Measurements from ENCODE around the gene CCNF.

Gene CCNF

DNA sequence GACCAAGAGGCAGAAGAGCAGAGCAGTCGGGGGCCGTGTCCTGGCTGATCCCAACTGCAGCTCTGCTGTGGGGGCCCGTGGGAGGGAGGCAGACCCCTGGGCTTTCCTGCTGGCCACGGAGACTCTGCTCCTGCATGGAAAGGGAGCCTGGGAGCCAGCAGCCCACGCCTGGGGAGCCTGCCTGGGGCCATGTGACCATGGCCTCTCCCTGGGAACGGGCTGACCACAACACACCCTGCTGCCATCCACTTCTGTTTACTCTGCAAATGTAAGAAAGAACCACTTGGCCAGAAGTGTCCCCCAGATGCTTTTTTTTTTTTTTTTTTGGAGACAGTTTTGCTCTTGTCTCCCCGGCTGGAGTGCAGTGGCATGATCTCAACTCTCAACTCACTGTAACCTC, 28.7 kb downstream of the CCNF start:
- no peak for DNase-seq

- DNase-seq = peak; percentile 69
Measured at GRCh38 chr16:2458887-2459646, 29.8 kb downstream of the CCNF start.

- peak; percentile 99 for DNase-seq
Measured at GRCh38 chr16:2459647-2460390, 30.6 kb downstream of the CCNF start, which contains the start of gene TEDC2. Gene TEDC2, plus strand, starts transcription at chr16:2460109. Its CDS starts 36 bp downstream, at chr16:2460145.

- no peak for DNase-seq
Measured at GRCh38 chr16:2460391-2460713, 31.1 kb downstream of the CCNF start.

GRCh38 chr16:2460916-2461315, 31.7 kb downstream of the CCNF start:
- no peak for DNase-seq

- DNase-seq = no peak
Measured at GRCh38 chr16:2462031-2462866, 33.0 kb downstream of the CCNF start.

- DNase-seq = peak; percentile 63
Measured at GRCh38 chr16:2464333-2464732, 35.1 kb downstream of the CCNF start.

GRCh38 chr16:2465653-2466415, 36.6 kb downstream of the CCNF start:
- peak; percentile 55 for DNase-seq

- DNase-seq = peak; percentile 48
Measured at GRCh38 chr16:2466667-2467527, 37.6 kb downstream of the CCNF start.

GRCh38 chr16:2467528-2468232, 38.4 kb downstream of the CCNF start:
- peak; percentile 98 for DNase-seq

- peak; percentile 99 for DNase-seq
Measured at GRCh38 chr16:2468233-2468724, 39.0 kb downstream of the CCNF start.

DNA sequence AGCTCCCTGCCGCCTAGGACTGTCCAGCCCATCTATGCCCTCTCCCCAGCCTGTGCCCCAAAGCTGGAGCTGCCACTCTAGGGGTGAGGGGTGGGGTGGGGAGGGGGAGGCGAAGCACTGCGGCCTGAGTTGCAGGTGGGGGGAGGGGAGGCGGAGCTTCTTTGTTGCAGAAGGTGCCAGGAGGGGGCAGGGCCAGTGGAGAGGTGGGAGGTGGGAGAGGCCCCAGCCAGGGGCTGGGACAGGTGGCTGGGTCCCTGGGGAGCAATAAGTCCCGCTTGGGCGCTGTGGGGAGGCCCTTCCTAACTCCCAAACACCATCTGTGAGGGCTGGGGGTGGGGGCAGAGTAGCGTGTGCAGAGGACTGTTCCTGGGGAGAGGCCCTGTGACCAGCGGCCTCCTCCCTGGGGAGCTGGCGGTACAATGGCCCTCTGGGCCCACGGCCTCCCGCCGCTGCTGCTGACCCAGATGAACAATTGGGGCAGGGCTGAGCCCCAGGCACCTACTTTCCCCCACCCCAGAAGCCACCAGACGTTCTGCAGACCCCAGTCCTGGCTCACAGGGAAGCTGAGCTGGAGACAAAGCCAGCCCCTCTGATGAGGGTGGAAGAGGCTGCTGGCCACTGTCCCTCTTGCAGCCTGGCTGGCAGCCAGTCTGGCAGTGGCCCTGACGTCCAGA, 39.6 kb downstream of the CCNF start:
- peak; percentile 99 for DNase-seq

DNA sequence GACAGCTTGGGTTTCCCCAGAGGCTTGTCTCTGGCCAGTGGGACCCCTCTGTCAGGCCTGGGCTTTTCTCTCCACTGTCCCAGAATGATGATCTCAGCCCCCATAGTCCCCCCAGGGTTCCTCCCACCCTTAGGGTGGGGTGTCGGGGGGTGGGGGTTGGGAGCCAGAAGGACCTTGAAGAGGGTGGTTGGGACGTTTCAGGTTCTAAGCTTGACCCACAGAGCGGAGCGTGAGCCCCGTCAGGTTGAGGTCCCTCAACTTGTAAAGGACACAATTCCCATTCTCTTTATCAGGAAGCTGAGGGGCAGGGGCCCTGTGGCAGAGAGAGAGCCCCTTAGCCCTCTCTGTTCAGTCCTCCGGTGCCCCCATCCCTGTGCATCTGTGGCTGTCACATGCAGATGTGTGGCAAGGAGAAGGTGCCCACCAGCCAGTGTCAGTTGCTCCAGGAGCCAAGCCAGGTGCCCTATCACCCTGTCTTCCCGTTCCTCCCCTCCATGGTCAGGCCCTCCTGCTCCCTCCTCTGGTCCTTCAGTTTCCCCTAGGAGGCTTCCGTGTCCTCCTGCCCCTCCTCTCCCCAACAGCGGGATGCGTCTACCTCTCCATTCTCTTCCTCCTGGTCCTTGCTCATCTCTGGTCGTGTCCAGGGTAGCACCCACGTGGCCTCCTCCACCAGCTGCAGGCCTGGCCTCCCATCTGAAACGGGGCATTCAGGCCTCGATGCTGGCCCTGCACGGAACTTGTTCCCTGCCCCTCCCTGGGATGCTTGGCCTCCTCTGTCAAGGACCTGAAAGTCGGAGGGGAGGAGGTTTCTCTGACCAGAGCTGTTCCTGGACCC, 40.4 kb downstream of the CCNF start:
- peak; percentile 71 for DNase-seq

DNA sequence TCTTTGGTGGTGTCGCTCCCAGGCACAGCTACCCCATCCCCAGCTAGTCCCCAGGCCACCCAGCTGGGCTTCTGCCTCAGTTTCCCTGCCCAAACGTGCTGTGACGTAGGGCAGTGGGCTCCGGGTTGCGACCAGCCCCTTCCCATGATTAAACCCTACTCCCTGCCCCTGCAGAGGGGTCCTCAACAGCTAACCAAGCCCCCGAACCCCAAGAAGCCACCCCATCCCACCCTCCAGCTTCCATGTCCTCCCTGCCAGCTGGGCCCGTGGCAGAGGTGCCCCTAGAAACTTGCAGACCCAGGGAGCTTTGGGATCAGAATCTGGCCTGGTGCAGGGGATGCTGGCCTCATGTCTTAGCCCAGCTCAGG, 41.0 kb downstream of the CCNF start:
- DNase-seq = no peak

DNA sequence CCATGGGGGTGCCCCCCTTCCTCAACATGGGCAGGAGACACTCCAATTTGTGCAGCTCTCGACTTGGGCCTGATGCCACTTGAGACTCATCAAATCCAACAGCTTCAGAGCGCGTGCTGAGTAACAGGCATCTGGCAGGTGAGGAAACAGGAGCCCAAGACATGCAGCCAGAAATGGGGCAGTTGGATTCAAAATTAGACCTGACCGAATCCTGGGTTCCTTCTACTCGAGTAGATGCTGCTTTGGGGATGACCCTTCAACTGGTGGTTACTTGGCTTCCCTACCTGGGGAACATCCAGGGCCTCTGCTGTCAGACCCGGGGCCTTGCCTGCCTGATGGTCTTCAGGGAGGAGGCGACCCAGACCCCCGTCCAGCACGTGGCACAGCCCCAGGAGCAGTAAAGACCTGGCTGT, 41.4 kb downstream of the CCNF start:
- peak; percentile 90 for DNase-seq

DNA sequence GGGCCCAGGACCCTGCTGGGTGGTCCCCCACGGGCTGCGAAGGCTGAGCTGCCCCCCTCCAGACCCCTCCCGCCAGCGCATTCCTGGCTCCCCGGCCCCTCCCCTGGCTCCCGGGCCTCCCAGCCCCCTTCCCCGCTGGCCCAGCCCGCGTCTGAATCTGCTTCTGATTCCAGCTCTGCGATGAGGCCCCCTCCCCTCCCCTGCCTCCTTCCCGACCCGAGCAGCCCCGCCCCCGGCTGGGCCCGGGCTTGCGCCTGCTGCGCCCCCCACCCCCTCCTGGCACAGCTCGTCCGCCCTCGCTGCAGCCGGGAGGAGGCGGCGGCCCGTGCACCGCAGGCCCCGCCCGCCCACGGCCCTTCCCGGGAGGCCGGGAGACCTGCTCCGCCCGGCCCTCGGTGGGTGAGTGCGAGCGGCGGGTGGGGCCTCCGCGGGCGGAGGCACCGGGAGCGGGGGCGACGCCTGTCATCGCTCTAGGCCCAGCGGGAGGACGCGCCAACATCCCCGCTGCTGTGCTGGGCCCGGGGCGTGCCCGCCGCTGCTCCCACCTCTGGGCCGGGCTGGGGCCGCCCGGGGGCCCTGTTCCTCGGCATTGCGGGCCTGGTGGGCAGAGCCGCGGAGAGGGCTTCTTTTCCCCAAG, 41.9 kb downstream of the CCNF start, which contains the start of gene NTN3:
Gene NTN3, plus strand, starts transcription at position 282 of the 637 bp plus-strand sequence. CDS start 405 bp downstream, outside the sequence.
- peak; percentile 96 for DNase-seq

GRCh38 chr16:2471653-2472487, 42.6 kb downstream of the CCNF start:
- DNase-seq = peak; percentile 83

GRCh38 chr16:2472488-2472864, 43.2 kb downstream of the CCNF start:
- no peak for DNase-seq
